Tibial nerve (tissue), 3 donors: ENCODE data around the gene KCTD7.
"Not testable (repeated sequence)": the region's sequence is repeated elsewhere in the genome, so short reads cannot be mapped to it uniquely, and the experiment has no call there.

Experiments used
- POLR2A ChIP-seq, 2 donors: fragments of 450-650 bp; IDR thresholded peaks; one replicate each; pipeline ENCODE4 v1.6.1; 2017; ENCODE audit warnings: antibody characterized with exemption in 2 of 2, mild to moderate bottlenecking in 2 of 2, moderate library complexity in 2 of 2
- TF ChIP-seq, protein P1 (sequence below), 5 experiments: fragments of 200-600 bp in 3 of 5; fragments of 450-650 bp in 2 of 5; sonication (generic) in 3 of 5; IDR thresholded peaks; one replicate each; pipeline ENCODE4 v1.5.1; 2016 to 2019; ENCODE audit warnings: antibody characterized with exemption in 5 of 5, mild to moderate bottlenecking in 3 of 5, moderate library complexity in 2 of 5

- TF ChIP-seq, protein P1, sequence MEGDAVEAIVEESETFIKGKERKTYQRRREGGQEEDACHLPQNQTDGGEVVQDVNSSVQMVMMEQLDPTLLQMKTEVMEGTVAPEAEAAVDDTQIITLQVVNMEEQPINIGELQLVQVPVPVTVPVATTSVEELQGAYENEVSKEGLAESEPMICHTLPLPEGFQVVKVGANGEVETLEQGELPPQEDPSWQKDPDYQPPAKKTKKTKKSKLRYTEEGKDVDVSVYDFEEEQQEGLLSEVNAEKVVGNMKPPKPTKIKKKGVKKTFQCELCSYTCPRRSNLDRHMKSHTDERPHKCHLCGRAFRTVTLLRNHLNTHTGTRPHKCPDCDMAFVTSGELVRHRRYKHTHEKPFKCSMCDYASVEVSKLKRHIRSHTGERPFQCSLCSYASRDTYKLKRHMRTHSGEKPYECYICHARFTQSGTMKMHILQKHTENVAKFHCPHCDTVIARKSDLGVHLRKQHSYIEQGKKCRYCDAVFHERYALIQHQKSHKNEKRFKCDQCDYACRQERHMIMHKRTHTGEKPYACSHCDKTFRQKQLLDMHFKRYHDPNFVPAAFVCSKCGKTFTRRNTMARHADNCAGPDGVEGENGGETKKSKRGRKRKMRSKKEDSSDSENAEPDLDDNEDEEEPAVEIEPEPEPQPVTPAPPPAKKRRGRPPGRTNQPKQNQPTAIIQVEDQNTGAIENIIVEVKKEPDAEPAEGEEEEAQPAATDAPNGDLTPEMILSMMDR (IDR thresholded peaks at IDR 0.05), result not testable (repeated sequence)
- not testable (repeated sequence) for TF ChIP-seq POLR2A (IDR thresholded peaks at IDR 0.05)
Measured at GRCh38 chr7:66588856-66589570, 39.7 kb upstream of the KCTD7 start.
